B cell (primary cell): Measurements from ENCODE around the gene ADCY1.

Experiments used
- CTCF ChIP-seq: fragments of 200-600 bp; IDR thresholded peaks from one replicate; pipeline ENCODE4 v1.8.0; 2022; ENCODE audit warnings: antibody characterized with exemption, mild to moderate bottlenecking
- EZH2 ChIP-seq: IDR thresholded peaks from 2 replicates; pipeline ENCODE4 v1.6.1; 2012; ENCODE audit warnings: borderline replicate concordance, low read depth, mild to moderate bottlenecking, moderate library complexity, low read length; ENCODE audit not compliant: insufficient read depth, poor library complexity, severe bottlenecking

GRCh38 chr7:45653209-45653907 lies 79.2 kb downstream of the ADCY1 start:
- TF ChIP-seq CTCF (no peak), EZH2 (no peak)
